Mesendoderm (in vitro differentiated cells): ENCODE data around the gene FAR1.

Source experiments
- DNase-seq: peaks from one replicate; pipeline ENCODE4 v3.0.0; 2013
- H2AK5ac ChIP-seq: 2 replicates; pipeline ENCODE4 v1.6.1; 2013; ENCODE audit warnings: low read length, inconsistent platforms
- H2BK120ac ChIP-seq: 2 replicates; pipeline ENCODE4 v1.6.1; 2013; ENCODE audit warnings: low read depth, mild to moderate bottlenecking, low read length, moderate library complexity, mixed read lengths
- H2BK15ac ChIP-seq: replicated peaks from 2 replicates; pipeline ENCODE4 v1.6.1; 2013; ENCODE audit warnings: low read depth, mild to moderate bottlenecking, moderate library complexity
- H2BK5ac ChIP-seq: 2 replicates; pipeline ENCODE4 v1.6.1; 2013; ENCODE audit warnings: low read length, inconsistent platforms
- H3K18ac ChIP-seq: 2 replicates; pipeline ENCODE4 v1.6.1; 2013; ENCODE audit warnings: mild to moderate bottlenecking, low read length, mixed read lengths
- H3K23ac ChIP-seq: one replicate; pipeline ENCODE4 v1.6.1; 2013; ENCODE audit warnings: low read length
- H3K27ac ChIP-seq: 2 replicates; pipeline ENCODE4 v1.5.1; 2013; ENCODE audit warnings: low read depth, mild to moderate bottlenecking, inconsistent platforms, low read length, moderate library complexity
- H3K27me3 ChIP-seq: 2 replicates; pipeline ENCODE4 v1.6.1; 2013; ENCODE audit warnings: low read length, control low read depth, mild to moderate bottlenecking, inconsistent platforms; ENCODE audit not compliant: insufficient read depth, poor library complexity
- H3K36me3 ChIP-seq: 2 replicates; pipeline ENCODE4 v1.6.1; 2013; ENCODE audit warnings: low read length, inconsistent platforms; ENCODE audit not compliant: control insufficient read depth, insufficient read depth
- H3K4ac ChIP-seq: one replicate; pipeline ENCODE4 v1.6.1; 2013; ENCODE audit warnings: low read depth, mild to moderate bottlenecking, low read length, moderate library complexity
- H3K4me1 ChIP-seq: 2 replicates; pipeline ENCODE4 v1.6.1; 2013; ENCODE audit warnings: low read depth, low read length, inconsistent platforms; ENCODE audit not compliant: control insufficient read depth
- H3K4me2 ChIP-seq: 2 replicates; pipeline ENCODE4 v1.6.1; 2013; ENCODE audit warnings: low read length
- H3K4me3 ChIP-seq: 2 replicates; pipeline ENCODE4 v1.5.1; 2013; ENCODE audit warnings: mild to moderate bottlenecking, low read length
- H3K56ac ChIP-seq: one replicate; pipeline ENCODE4 v1.6.1; 2013; ENCODE audit warnings: low read length
- H3K79me1 ChIP-seq: 2 replicates; pipeline ENCODE4 v1.6.1; 2013; ENCODE audit warnings: low read length, inconsistent platforms
- H3K79me2 ChIP-seq: 2 replicates; pipeline ENCODE4 v1.6.1; 2013; ENCODE audit warnings: mild to moderate bottlenecking, low read length; ENCODE audit not compliant: control insufficient read depth, insufficient read depth
- H3K9ac ChIP-seq: 2 replicates; pipeline ENCODE4 v1.6.1; 2013; ENCODE audit warnings: low read length, inconsistent platforms
- H4K5ac ChIP-seq: one replicate; pipeline ENCODE4 v1.6.1; 2013; ENCODE audit warnings: low read length
- H4K8ac ChIP-seq: one replicate; pipeline ENCODE4 v1.6.1; 2013; ENCODE audit warnings: low read depth, mild to moderate bottlenecking, control low read depth, low read length, moderate library complexity
- WGBS: extraction: QIAGEN DNeasy Blood & Tissue Kit; methylation state at CpG from one replicate; pipeline ENCODE4 v1.1.7; 2013; ENCODE audit warnings: low lambda C conversion rate, missing lambda C conversion rate; ENCODE audit not compliant: insufficient coverage; ENCODE audit errors: extremely low coverage; 5-methylcytosine and 5-hydroxymethylcytosine counted together

The FAR1 gene

DNA sequence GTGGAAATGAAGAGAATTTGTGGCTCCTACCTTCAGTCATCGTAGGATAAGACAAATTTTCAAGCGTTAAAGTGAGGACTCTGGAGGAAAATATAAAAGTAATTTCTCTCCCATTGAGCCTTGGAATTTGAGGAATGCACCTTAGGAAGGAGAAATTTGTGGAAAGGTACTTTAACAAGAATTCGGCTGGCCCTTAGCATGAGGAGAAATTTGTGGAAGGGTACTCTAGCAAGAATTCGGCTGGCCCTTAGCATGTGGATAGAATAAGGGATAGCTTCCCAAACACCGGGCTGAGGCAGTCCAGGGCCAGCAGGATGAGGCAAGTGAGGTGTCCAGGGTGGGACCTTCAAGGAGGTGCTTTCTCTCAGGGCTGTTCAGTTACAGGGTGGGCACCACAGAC is 33.2 kb upstream of the FAR1 start:
- Histone ChIP-seq H3K36me3 (no peaks in the 10 kb centered on the region), H3K9ac (no peak overlapping the region), H3K18ac (no peak overlapping the region), H3K27me3 (no peaks in the 10 kb centered on the region), H3K4me2 (no peak overlapping the region), H3K4me3 (no peak overlapping the region), H4K5ac (no peak overlapping the region), H2BK120ac (no peak overlapping the region), H3K4me1 (no peaks in the 10 kb centered on the region), H3K79me2 (no peaks in the 10 kb centered on the region), H2BK15ac (no peak overlapping the region), H3K23ac (no peak overlapping the region), H2AK5ac (no peak overlapping the region), H3K56ac (no peak overlapping the region), H4K8ac (no peak overlapping the region), H3K79me1 (no peaks in the 10 kb centered on the region), H2BK5ac (no peak overlapping the region), H3K4ac (no peak overlapping the region), H3K27ac (no peak overlapping the region)
- DNase-seq: peak; percentile 32
- WGBS: no CpG with 5 or more reads among the region's 5 CpGs

DNA sequence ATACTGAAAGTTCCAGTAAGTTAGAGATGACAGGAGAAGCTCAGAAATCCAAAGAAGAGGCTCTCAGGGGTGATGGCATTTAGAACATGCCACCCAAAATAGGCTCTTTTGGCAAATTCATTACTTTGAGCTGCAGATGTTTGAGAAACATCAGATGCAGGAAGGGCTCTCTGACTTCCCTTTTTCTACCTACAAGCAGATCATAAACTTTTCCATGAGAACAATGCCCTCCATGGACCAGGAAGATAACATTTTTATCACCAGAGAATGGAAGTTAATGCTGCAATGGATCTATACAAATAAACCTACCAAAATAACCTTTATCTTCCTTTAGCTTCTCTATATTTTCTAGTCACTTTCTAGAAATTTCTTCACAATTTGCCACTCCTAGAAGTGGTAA is 32.7 kb upstream of the FAR1 start:
- Histone ChIP-seq H3K27me3 (no peaks in the 10 kb centered on the region), H2BK15ac (no peak overlapping the region), H3K56ac (no peak overlapping the region), H3K9ac (no peak overlapping the region), H3K36me3 (no peaks in the 10 kb centered on the region), H3K4me3 (no peak overlapping the region), H3K27ac (no peak overlapping the region), H2BK120ac (no peak overlapping the region), H3K18ac (no peak overlapping the region), H3K79me1 (no peaks in the 10 kb centered on the region), H3K79me2 (no peaks in the 10 kb centered on the region), H4K8ac (no peak overlapping the region), H3K4me1 (no peaks in the 10 kb centered on the region), H3K4ac (no peak overlapping the region), H2BK5ac (no peak overlapping the region), H4K5ac (no peak overlapping the region), H3K4me2 (no peak overlapping the region), H2AK5ac (no peak overlapping the region), H3K23ac (no peak overlapping the region)
- no peak for DNase-seq

DNA sequence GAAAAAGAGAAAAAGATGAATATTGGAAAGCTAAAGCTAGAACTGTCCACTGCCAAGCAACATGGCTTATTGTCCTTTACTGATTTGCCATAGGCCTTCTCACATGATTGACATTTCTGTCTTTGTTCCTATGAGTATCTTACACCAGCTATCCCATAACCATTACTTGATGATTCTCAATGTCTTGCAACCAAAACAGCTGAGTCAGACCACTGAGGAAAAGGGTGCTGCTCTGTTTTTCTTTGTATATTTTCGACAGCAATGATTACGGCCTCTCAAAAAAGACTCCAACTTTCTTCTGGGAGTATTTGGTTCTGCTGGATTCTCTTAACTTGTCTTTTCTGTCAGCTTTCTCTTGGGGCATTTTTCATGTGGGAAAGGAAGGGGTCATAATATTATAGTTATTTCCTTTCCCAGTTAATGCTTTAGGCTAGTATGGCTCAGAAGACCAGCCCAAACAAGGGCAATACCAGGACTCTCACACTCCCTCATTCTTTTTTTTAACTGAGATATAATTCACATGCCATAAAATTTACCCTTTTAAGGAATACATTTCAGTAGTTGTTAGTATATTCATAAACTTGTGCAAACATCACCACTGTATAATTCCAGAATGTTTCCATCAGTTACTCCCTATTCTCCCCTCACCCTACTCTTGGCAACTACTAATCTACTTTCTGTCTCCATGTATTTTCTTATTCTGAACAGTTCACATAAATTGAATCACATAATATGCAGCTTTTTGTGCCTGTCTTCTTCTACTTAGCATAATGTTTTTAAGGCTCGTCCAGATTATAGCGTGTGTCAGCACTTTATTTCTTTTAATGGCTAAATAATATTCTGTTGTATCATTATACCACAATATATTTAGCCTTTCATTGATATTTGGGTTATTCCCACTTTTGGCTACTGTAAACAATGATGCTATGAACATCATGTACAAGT is 31.1 kb upstream of the FAR1 start:
- Histone ChIP-seq H3K4me2 (no peak overlapping the region), H3K4me3 (no peak overlapping the region), H3K56ac (no peak overlapping the region), H3K18ac (no peak overlapping the region), H2AK5ac (no peak overlapping the region), H2BK5ac (no peak overlapping the region), H3K79me1 (no peaks in the 10 kb centered on the region), H3K4ac (no peak overlapping the region), H3K36me3 (no peaks in the 10 kb centered on the region), H3K27me3 (no peaks in the 10 kb centered on the region), H2BK120ac (no peak overlapping the region), H2BK15ac (no peak overlapping the region), H4K8ac (no peak overlapping the region), H3K23ac (no peak overlapping the region), H3K9ac (no peak overlapping the region), H3K4me1 (no peaks in the 10 kb centered on the region), H3K79me2 (no peaks in the 10 kb centered on the region), H3K27ac (no peak overlapping the region), H4K5ac (no peak overlapping the region)
- no CpG with 5 or more reads among the region's 4 CpGs for WGBS
- no peak for DNase-seq

DNA sequence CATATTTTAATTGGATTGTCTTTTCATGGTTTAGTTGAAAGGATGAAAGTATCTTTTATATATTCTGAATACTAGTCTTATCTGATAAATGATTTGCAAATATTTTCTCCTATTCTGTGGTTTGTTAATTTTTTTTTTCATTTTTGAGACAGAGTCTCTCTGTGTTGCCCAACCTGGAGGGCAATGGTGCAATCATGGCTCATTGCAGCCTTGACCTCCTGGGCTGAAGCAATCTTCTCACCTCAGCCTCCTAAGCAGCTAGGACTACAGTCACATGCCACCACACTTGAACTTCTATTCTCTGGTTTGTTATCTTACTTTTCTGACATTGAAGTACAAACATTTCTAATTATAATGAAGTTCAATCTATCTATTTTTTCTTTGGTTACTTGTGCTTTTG is 30.0 kb upstream of the FAR1 start:
- Histone ChIP-seq H3K36me3 (no peaks in the 10 kb centered on the region), H2BK5ac (no peak overlapping the region), H3K9ac (no peak overlapping the region), H3K4me3 (no peak overlapping the region), H3K56ac (no peak overlapping the region), H2AK5ac (no peak overlapping the region), H2BK15ac (no peak overlapping the region), H3K4ac (no peak overlapping the region), H3K79me2 (no peaks in the 10 kb centered on the region), H3K4me1 (no peaks in the 10 kb centered on the region), H3K27me3 (no peaks in the 10 kb centered on the region), H4K5ac (no peak overlapping the region), H3K23ac (no peak overlapping the region), H3K18ac (no peak overlapping the region), H3K4me2 (no peak overlapping the region), H4K8ac (no peak overlapping the region), H3K79me1 (no peaks in the 10 kb centered on the region), H3K27ac (no peak overlapping the region), H2BK120ac (no peak overlapping the region)
- DNase-seq: no peak

- no peak overlapping the region for H3K4me3 ChIP-seq
- no peak overlapping the region for H3K23ac ChIP-seq
- H3K4me1 ChIP-seq: no peaks in the 10 kb centered on the region
- H2BK15ac ChIP-seq: no peak overlapping the region
- H3K9ac ChIP-seq: no peak overlapping the region
- no peaks in the 10 kb centered on the region for H3K36me3 ChIP-seq
- H3K4me2 ChIP-seq: no peak overlapping the region
- H3K4ac ChIP-seq: no peak overlapping the region
- H3K18ac ChIP-seq: no peak overlapping the region
- H2AK5ac ChIP-seq: no peak overlapping the region
- H3K79me1 ChIP-seq: no peaks in the 10 kb centered on the region
- no peak overlapping the region for H3K56ac ChIP-seq
- no peak overlapping the region for H4K8ac ChIP-seq
- WGBS: no CpG with 5 or more reads among the region's 7 CpGs
- H3K79me2 ChIP-seq: no peaks in the 10 kb centered on the region
- H4K5ac ChIP-seq: no peak overlapping the region
- no peak overlapping the region for H2BK120ac ChIP-seq
- no peaks in the 10 kb centered on the region for H3K27me3 ChIP-seq
- H3K27ac ChIP-seq: no peak overlapping the region
- no peak for DNase-seq
- no peak overlapping the region for H2BK5ac ChIP-seq
Observed at GRCh38 chr11:13644997-13645687, 23.3 kb upstream of the FAR1 start.
